SKM-1 treated with dmso at 0.1 percent for 144 hours (cell line): ENCODE data around the gene DCAF4.
"Not testable (repeated sequence)": the region's sequence is repeated elsewhere in the genome, so short reads cannot be mapped to it uniquely, and the experiment has no call there.

Source experiments
- DNase-seq: peaks from one replicate; lab custom pipeline; 2025; ENCODE audit not compliant: unreplicated experiment; lab: John Stamatoyannopoulos, UW

DCAF4 gene

GRCh38 chr14:72929316-72930080 lies 3.2 kb downstream of the DCAF4 start:
- DNase-seq: no peak

GRCh38 chr14:72932893-72933292 lies 6.6 kb downstream of the DCAF4 start:
- DNase-seq: no peak

- DNase-seq: no peak
Measured at GRCh38 chr14:72939630-72940029, 13.4 kb downstream of the DCAF4 start.

- DNase-seq: no peak
Measured at GRCh38 chr14:72941286-72941985, 15.2 kb downstream of the DCAF4 start.

GRCh38 chr14:72942934-72943333 lies 16.7 kb downstream of the DCAF4 start:
- no peak for DNase-seq

- no peak for DNase-seq
Measured at GRCh38 chr14:72943876-72944430, 17.7 kb downstream of the DCAF4 start.

GRCh38 chr14:72945356-72946027 lies 19.2 kb downstream of the DCAF4 start:
- DNase-seq: no peak

GRCh38 chr14:72946491-72946890 lies 20.2 kb downstream of the DCAF4 start:
- DNase-seq: no peak

GRCh38 chr14:72947366-72948160 lies 21.3 kb downstream of the DCAF4 start:
- no peak for DNase-seq

- DNase-seq: no peak
Measured at GRCh38 chr14:72948481-72949138, 22.3 kb downstream of the DCAF4 start.

GRCh38 chr14:72952171-72952570 lies 25.9 kb downstream of the DCAF4 start:
- DNase-seq: no peak

- not testable (repeated sequence) for DNase-seq
Measured at GRCh38 chr14:72956741-72957140, 30.5 kb downstream of the DCAF4 start.

GRCh38 chr14:72957213-72957612 lies 30.9 kb downstream of the DCAF4 start:
- no peak for DNase-seq

- no peak for DNase-seq
Measured at GRCh38 chr14:72958548-72958947, 32.3 kb downstream of the DCAF4 start.

- not testable (repeated sequence) for DNase-seq
Measured at GRCh38 chr14:72961016-72961415, 34.8 kb downstream of the DCAF4 start.

- DNase-seq: no peak
Measured at GRCh38 chr14:72961579-72962335, 35.5 kb downstream of the DCAF4 start.

GRCh38 chr14:72962336-72962754 lies 36.1 kb downstream of the DCAF4 start:
- DNase-seq: not testable (repeated sequence)

GRCh38 chr14:72962829-72963312 lies 36.6 kb downstream of the DCAF4 start:
- no peak for DNase-seq

- DNase-seq: no peak
Measured at GRCh38 chr14:72965249-72965648, 39.0 kb downstream of the DCAF4 start.
